Nucleus accumbens (tissue), 56 donors: ENCODE measurements around the gene AFAP1.

ENCODE experiments used
- DNase-seq, 56 donors: peaks; one replicate each; lab custom pipeline; 2025; lab: John Stamatoyannopoulos, UW

AFAP1 gene

GRCh38 chr4:7747062-7747385 is 192.6 kb downstream of the AFAP1 start:
- DNase-seq: peak in 9 of 56 donors; percentile 16 to 41 (median 21)

GRCh38 chr4:7746351-7747061 is 193.2 kb downstream of the AFAP1 start:
- peak in 3 of 56 donors; percentile 17 to 29 (median 21) for DNase-seq

GRCh38 chr4:7745301-7745885 is 194.3 kb downstream of the AFAP1 start:
- no peak for DNase-seq

DNA sequence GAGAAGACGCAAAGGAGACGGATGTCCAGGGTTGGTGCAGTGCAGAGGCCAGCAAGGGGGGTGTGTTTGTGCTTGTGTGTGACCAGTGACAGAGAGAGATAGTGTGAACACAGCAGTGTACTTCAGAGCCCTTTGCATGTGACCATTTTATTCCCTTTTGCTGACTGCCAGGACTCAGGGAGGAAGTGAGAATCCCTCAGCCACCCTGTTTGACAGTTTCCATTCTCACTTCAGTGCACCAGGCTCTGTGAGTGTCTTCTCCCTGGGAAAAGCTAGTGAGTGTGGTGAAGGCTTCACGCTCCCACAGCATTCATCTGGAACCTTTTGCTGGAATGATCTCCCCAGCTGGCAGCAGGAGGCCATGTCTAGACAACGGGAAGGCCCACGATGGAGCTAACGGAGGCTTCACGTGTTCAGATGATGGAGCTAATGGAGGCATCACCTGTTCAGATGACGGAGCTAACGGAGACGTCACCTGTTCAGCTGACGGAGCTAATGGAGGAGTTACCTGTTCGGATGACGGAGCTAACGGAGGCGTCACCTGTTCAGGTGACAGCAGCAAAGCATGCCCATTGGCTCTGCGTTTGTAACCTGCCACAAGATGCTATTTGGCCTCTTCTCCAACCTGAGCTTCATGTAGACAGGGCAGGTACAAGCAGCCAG is 195.4 kb downstream of the AFAP1 start:
- peak in 2 of 56 donors; percentile 9 to 11 for DNase-seq

GRCh38 chr4:7742807-7743280 is 196.8 kb downstream of the AFAP1 start:
- DNase-seq: no peak

DNA sequence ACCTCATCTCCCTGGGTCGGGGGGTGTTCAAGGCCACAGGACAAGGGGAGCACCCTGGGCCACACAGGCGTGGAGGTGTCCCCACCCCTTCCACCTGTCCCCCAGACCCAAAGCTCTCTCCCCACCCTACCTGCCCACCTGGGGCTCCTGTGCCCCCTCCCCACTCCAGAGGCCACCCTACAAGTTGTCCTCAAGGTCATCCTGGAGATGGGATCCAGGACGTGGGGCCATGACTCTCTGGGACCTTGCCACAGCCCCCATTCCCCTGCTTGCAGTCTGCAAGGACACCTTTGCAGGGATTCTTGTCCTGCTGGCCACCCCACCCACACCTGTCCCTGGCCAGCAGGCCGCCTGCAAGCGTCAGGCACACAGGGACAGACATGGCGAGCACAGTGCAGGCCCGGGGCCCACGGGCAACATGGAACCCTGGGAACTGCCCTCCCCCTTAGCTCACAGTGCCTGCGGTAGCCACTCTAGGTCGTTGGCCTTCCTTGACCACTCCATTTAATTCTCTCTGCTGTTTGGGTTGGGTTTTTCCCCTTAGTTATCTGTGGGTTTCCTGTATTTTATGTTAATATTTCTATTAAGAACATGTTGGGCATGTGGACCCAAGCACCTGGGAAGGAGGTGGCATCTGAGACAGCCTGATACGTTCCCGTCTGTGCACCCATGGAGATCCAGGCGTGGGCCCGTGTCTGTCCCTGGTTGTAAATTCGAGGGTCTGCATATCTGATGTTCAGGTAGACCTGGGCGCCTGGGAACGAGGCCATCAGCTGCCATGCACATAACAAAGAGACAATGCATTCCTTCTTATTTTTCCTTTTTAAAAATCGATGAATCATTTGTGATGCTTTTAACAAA is 197.5 kb downstream of the AFAP1 start:
- DNase-seq: no peak

GRCh38 chr4:7740866-7741525 is 198.7 kb downstream of the AFAP1 start:
- no peak for DNase-seq

DNA sequence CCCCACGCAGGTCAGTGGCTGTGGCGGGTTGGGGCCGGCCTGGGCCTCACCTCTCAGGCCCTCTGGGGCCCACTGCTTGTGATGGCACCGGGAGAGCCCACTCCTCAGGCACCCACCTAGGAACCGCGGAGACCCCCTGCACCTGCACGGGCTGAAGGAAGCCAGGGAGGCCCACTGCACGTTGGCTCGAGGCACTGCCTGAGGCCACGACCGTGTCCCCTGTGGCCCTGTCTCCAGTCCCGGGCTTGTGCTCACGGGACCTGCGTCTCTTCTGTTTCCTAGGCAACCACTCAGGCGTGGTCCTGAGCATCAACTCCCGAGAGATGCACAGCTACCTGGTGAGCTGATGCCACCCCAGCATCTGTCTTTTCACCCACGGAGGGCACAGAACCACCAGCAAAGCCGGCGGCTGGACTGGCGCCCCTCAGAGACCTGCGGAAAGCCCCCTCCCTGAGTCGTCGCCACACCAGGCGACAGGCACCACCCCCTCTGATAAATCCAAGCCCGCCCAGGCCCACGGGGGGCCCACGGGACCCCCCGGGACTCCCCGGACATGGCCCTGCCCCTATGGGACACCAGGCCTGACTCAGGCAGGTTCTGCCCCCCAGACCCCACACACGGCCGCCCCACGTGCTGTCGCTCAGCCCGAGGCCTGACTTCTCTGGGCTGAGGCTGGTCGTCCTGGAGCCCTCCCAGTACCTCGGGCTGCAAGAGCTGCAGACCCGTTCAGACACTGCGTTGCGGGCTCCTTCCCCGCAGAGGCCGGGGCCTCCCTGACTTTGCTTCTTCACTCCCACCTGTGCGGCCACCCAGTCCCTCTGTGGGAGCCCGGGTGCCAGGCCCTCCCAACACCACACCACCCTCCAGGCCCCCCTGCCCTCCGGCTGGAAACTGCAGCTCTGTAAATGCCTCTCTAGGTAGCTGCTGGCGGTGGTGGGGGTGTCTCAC is 199.5 kb downstream of the AFAP1 start:
- DNase-seq: no peak

- no peak for DNase-seq
Measured at GRCh38 chr4:7739077-7739917, 200.4 kb downstream of the AFAP1 start.

DNA sequence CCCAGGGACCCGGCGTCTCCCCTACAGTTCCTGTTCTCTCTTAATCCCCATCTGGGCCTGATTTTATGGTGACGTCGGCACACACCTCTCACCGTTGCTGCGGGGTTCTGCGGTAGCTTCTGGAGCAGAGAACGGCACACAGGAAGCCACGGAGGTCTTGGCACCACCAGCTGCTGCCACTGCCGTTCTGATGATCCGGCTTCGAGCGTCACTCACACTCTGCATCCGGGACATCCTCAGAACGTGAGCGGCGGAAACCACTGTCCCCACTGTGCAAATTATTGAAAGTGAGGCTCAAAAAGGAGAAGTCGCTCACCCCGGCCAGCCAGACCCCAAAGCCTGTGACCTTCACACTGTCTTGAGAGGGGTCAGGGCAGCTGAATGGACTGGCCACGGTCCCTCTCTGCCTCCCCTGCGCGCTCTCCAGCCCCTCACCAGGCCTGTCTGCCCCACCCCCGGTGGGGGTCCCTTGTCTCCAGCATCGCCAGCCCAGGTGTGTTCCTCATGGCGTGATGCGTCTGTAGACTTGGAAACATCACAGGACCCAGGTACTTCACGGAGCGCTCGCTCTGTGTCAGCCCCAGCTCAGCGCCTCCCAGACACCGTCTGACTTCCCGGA is 201.1 kb downstream of the AFAP1 start:
- DNase-seq: no peak

DNA sequence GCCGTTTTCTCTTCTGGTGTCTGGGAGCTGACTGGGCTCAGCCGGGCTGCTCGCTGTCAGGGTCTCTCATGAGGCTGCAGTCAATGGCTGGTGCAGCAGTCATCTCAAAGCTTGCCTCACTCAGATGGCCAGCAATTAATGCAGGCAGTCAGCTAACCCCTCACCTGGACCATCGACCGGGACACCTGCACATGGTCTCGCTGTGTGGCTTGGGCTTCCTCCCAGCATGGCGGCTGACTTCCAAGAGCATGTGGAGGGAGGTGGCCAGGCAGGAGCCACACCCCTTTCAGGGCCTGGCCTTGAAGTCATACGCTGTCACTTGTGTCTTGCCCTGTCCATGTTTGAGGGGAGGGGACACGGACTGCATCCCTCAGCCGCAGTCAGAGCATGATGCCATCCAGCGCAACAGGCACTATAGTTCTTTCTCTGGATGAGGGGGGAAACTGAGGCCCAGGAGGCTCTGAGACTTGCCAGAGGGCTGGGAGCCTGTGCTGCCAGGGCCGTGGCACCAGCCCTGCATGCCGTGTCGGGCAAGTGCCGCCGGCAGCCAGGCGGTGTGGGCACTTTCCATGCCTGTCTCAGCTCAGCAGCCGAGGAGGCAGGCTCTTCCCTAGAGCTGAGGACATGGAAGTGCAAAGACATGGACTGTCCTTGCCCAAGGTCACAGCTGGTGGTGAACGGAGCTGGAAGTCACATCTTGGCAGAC is 201.8 kb downstream of the AFAP1 start:
- no peak for DNase-seq

DNA sequence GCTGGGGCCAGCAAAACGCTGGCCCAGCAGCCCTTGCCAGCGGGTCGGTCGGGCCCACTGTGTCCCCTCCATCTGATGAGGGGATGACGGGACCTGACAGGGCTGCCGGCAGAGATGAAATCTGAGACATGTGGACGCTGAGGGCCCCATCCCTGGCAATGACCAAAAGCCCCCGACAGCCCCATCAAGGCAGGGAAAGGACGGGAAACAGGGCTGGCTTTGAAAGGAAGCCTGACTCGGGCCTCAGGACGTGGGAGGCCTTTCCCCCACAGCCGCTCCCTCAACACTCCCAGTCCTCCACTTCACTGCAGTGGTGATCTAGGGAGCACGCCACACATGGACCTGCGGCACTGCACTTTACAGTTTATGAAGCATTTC is 202.4 kb downstream of the AFAP1 start:
- DNase-seq: no peak

GRCh38 chr4:7736436-7737267 is 203.0 kb downstream of the AFAP1 start:
- no peak for DNase-seq

DNA sequence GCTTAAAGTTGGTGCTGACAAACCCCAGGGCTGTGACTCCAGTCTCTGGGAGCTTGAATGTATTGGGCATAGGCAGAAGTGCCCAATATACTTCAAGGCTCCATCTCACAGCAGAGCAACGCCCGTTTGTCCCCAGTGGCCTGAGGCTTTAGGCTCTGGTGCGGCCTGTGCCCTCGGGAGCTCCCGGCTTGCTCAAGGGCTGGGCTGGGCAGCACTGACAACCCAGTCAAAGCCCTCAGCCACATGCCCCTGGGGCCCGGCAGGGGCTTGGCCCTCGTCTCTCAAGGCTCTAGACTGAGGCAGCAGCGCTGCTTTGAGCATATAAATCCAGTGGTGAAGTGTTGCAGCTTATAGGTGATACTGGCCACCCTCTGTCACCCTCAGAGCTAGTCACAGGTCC is 203.7 kb downstream of the AFAP1 start:
- DNase-seq: no peak

- no peak for DNase-seq
Measured at GRCh38 chr4:7735395-7735794, 204.3 kb downstream of the AFAP1 start.

- no peak for DNase-seq
Measured at GRCh38 chr4:7734651-7735260, 204.9 kb downstream of the AFAP1 start.
